Lower leg skin (tissue), 3 donors: ENCODE data around the gene WDFY4.

Experiments
- POLR2A ChIP-seq, 2 donors: fragments of 450-650 bp; IDR thresholded peaks; one replicate each; pipeline ENCODE4 v1.6.1; 2016 to 2017; ENCODE audit warnings: antibody characterized with exemption in 2 of 2, mild to moderate bottlenecking in 1 of 2, moderate library complexity in 1 of 2
- TF ChIP-seq, protein P1 (sequence below), 3 donors: fragments of 450-650 bp; IDR thresholded peaks; one replicate each; pipeline ENCODE4 v1.5.1; 2016; ENCODE audit warnings: antibody characterized with exemption in 3 of 3, mild to moderate bottlenecking in 3 of 3, moderate library complexity in 2 of 3

DNA sequence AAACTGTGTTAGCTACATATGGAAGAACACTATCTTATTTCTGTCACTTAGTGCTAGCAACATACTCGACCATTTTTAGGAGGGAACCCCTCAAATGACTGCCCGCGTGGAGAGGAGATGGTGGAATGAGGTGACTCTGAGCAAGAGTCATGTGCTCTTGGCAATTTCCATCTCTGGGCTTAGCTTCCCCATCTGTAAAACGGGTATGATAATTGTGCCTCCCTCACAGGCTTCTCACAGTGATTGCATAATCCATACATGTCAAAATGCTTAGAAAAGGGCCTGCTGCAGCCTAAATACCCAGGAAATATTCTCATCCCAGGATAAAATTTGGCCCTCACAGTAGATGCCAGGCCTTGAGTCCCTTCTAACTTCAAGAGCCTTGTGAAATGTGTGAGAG is 86.6 kb downstream of the WDFY4 start:
- TF ChIP-seq, protein P1, sequence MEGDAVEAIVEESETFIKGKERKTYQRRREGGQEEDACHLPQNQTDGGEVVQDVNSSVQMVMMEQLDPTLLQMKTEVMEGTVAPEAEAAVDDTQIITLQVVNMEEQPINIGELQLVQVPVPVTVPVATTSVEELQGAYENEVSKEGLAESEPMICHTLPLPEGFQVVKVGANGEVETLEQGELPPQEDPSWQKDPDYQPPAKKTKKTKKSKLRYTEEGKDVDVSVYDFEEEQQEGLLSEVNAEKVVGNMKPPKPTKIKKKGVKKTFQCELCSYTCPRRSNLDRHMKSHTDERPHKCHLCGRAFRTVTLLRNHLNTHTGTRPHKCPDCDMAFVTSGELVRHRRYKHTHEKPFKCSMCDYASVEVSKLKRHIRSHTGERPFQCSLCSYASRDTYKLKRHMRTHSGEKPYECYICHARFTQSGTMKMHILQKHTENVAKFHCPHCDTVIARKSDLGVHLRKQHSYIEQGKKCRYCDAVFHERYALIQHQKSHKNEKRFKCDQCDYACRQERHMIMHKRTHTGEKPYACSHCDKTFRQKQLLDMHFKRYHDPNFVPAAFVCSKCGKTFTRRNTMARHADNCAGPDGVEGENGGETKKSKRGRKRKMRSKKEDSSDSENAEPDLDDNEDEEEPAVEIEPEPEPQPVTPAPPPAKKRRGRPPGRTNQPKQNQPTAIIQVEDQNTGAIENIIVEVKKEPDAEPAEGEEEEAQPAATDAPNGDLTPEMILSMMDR (IDR thresholded peaks at IDR 0.05) = no peak
- no peak for TF ChIP-seq POLR2A (IDR thresholded peaks at IDR 0.05)
